Measurements from ENCODE around the gene BAZ1A. TPM values are rescaled to one million over a fixed set of nuclear protein-coding genes. Genes with fewer than 3 reads are reported as not detected.

BAZ1A gene
- total RNA-seq, 4 donors from 2014 or later: 16.7 to 29.8 (median 28.4) TPM

DNA sequence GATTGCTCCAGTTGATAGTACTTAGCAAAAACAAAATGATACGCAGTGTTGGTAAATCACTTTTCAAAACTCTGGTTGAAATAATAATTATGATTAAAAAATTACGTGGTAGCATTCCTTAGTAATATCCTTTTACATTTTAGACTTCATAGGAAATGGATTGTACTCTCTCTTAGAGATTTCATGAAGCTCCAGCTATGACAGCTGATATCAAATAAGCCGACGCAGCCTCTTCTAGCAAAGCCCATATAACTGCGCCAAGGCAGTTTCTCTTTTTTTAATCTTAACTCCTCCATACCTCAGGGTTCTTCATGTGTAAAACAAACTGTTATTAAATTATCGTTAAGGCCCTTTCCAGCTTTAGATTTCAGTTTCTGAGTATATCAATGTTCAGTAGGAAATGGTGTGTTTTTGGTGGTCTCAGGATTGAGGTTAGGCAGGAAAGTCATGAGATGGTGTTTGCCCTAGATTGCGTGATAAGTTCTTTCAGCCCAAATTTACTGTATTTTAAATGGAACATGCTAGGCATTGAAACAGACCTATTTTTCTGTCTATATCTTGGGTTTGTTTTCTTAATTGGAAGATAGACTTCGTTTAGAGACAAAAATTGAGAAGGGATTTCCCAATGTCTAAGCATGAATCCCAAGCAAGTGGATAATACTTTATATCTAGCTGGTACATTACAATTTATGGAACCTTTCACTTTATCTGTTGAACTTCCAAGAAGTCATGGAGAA, 159.9 kb downstream of the BAZ1A start:
- peak overlapping the region; percentile 29 to 87 (median 76) for H3K4me3 ChIP-seq (replicated peaks in 1 of 3)
- no peak for DNase-seq
- intact Hi-C loops (cut with DNase I): no loop called here
- H3K4me1 ChIP-seq: peaks cover 4 to 15% of the 10 kb centered on the region in 2 donors
- no peaks in the 10 kb centered on the region for H3K36me3 ChIP-seq
- H3K27ac ChIP-seq: peak overlapping the region; percentile 96 to 99 (median 99)
- 56 to 57% methylated on average over 8 of the region's 8 CpGs for WGBS, 2 donors
- TF ChIP-seq CTCF (IDR thresholded peaks at IDR 0.05): no peak
- no peak for TF ChIP-seq POLR2A (IDR thresholded peaks at IDR 0.05)
- no peaks in the 10 kb centered on the region for H3K27me3 ChIP-seq
- H3K9me3 ChIP-seq: no peaks in the 10 kb centered on the region

GRCh38 chr14:34714320-34715126, 160.6 kb downstream of the BAZ1A start, which contains the start of gene CFL2:
CFL2 (minus strand) TSS chr14:34714593; CDS start chr14:34714540, 53 bp downstream.
- Histone ChIP-seq H3K9me3 (no peaks in the 10 kb centered on the region), H3K27ac (peak within 1 kb of the TSS; percentile 96 to 99 (median 99)), H3K4me3 (replicated peaks in 1 of 3) (peak within 1 kb of the TSS; percentile 29 to 87 (median 76)), H3K36me3 (no peaks in the 10 kb centered on the region), H3K4me1 (peaks cover 4 to 15% of the 10 kb centered on the region in 2 donors), H3K27me3 (no peaks in the 10 kb centered on the region)
- TF ChIP-seq POLR2A (IDR thresholded peaks at IDR 0.05) (peak; percentile 32 to 85), CTCF (IDR thresholded peaks at IDR 0.05) (no peak)
- WGBS, 2 donors: 0 to 1% methylated on average over 34 to 35 of the region's 76 CpGs
- intact Hi-C loops (cut with DNase I): no loop called here
- DNase-seq: peak; percentile 87

DNA sequence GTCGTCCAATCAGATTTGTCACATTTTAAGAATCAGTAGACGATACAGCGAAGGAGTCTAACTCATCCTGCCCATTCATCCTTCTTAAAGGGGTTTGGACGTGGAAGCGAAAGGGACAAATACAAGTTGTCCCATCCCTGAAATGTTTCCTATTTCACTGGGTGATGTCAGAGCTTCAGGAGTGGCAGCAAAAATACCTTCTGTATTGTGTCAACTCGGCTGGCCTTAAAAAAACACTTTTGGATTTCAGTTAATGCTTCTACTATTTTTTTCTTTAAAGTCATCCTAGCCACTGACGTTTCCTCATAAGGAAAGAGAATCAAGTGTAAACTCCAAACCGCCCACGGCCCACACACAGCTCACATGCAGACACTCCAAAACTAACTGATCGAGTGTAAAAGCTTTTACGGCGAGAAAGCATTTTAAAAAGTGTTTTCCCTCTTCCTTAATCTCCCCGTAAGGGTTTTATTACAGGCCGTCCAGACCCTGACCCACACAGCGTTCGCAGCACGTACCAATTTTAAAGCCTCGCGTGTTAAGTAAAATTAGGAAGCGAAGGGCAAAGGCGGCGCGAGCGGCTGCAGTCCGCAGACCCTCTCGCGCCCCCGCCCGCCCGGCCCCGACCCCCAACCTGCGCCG, 161.4 kb downstream of the BAZ1A start:
- Histone ChIP-seq H3K27me3 (no peaks in the 10 kb centered on the region), H3K4me1 (peaks cover 4 to 15% of the 10 kb centered on the region in 2 donors), H3K36me3 (no peaks in the 10 kb centered on the region), H3K4me3 (replicated peaks in 1 of 3) (peak overlapping the region; percentile 29 to 87 (median 76)), H3K9me3 (no peaks in the 10 kb centered on the region), H3K27ac (peak overlapping the region; percentile 96 to 99 (median 99))
- no peak for TF ChIP-seq CTCF (IDR thresholded peaks at IDR 0.05)
- peak in 1 of 2 donors; percentile 48 for TF ChIP-seq POLR2A (IDR thresholded peaks at IDR 0.05)
- peak; percentile 59 to 76 for DNase-seq
- intact Hi-C loops (cut with DNase I): no loop called here
- 1% methylated on average over 24 to 28 of the region's 33 CpGs for WGBS, 2 donors

DNA sequence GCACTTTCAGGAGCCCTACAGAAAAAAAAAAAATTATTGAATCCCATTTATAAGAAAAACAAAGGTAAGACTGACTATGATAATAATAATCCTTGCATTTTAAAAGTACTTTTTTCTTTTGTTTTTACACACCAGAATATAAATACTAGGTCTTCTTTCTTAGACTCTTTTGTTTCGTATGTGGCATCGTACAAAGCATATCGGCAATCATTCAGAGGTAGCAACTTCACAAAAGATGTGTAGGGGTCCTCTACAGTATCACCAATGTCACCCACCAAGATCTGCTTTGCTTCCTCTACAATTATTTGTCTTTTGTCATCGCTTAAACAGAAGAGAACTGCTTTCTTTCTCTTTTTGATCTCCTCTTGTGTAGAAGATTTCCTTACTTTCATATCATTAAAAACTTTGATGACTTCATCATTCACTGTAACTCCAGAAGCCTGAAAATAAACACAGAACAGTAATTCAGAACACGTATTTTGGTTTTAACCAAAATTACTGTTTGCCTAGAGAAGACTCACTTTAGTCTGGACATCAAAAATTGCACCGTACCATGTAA, 162.0 kb downstream of the BAZ1A start:
- H3K4me3 ChIP-seq (replicated peaks in 1 of 3): peak overlapping the region in 1 of 3 donors; percentile 87
- no peaks in the 10 kb centered on the region for H3K36me3 ChIP-seq
- intact Hi-C loops (cut with DNase I): no loop called here
- peaks cover 4 to 15% of the 10 kb centered on the region in 2 donors for H3K4me1 ChIP-seq
- H3K27ac ChIP-seq: peak overlapping the region; percentile 96 to 99 (median 99)
- no peaks in the 10 kb centered on the region for H3K27me3 ChIP-seq
- no peak for TF ChIP-seq POLR2A (IDR thresholded peaks at IDR 0.05)
- TF ChIP-seq CTCF (IDR thresholded peaks at IDR 0.05): no peak
- WGBS, 2 donors: 66 to 69% methylated on average over 6 of the region's 6 CpGs
- no peak for DNase-seq
- no peaks in the 10 kb centered on the region for H3K9me3 ChIP-seq
